Left lung (tissue), 10 donors: Measurements from ENCODE around the gene CD101. TPM values are rescaled to one million over a fixed set of nuclear protein-coding genes. Genes with fewer than 3 reads are reported as not detected.
A peak's percentile ranks its signal among the peaks of the same experiment; 100 is the strongest.

ENCODE experiments used
- ATAC-seq: fragments of 200-7000 bp; cut with Tn5 transposase; one replicate; pipeline ENCODE4 v1.9.1; 2020; ENCODE audit warnings: moderate library complexity
- DNase-seq, 4 donors: peaks; one replicate each; pipeline ENCODE4 v3.0.0-alpha.2; 2013 to 2020
- H3K27ac ChIP-seq, 2 donors: fragments of 200-600 bp; sonication (generic) in 1 of 2; one replicate each; pipeline versions ENCODE4 v1.5.0 to v1.8.0; 2020 to 2021
- H3K27me3 ChIP-seq, 2 donors: fragments of 200-600 bp; sonication (generic) in 1 of 2; one replicate each; pipeline versions ENCODE4 v1.5.0 to v1.8.0; 2020 to 2021
- H3K36me3 ChIP-seq, 2 donors: fragments of 200-600 bp; sonication (generic) in 1 of 2; one replicate each; pipeline versions ENCODE4 v1.5.0 to v1.8.0; 2020 to 2021
- H3K4me1 ChIP-seq, 2 donors: fragments of 200-600 bp; one replicate each; pipeline ENCODE4 v1.8.0; 2021
- H3K4me3 ChIP-seq, 2 donors: fragments of 200-600 bp; sonication (generic) in 1 of 2; one replicate each; pipeline versions ENCODE4 v1.5.0 to v1.8.0; 2020 to 2021; ENCODE audit warnings: mild to moderate bottlenecking in 1 of 2
- H3K9me3 ChIP-seq, 2 donors: fragments of 200-600 bp; sonication (generic) in 1 of 2; one replicate each; pipeline versions ENCODE4 v1.5.0 to v1.8.0; 2020 to 2021
- intact Hi-C, 2 donors: fragments of 100-400 bp; cut with DNase I; formaldehyde crosslinking; loops; one replicate each; pipeline versions ENCODE4 v1.11.2 to v1.14.2; 2022
- polyA plus RNA-seq, 6 donors: library from polyadenylated mRNA; unstranded; fragments of 120-200 nt; gene quantifications; one replicate each; pipeline ENCODE4 v1.2.1, GENCODE V29; 2013; ENCODE audit not compliant: insufficient read length in 6 of 6
- total RNA-seq, 2 donors: library from RNA; stranded (reverse); fragmentation: NEBNext Ultra II Directional; extraction: Animal tissue kit (Norgen Biotek cat#: 25700); gene quantifications; one replicate each; pipeline ENCODE4 v1.2.1, GENCODE V29; 2021
- TF ChIP-seq, protein P1 (sequence below), 2 donors: fragments of 200-600 bp; sonication (generic) in 1 of 2; IDR thresholded peaks; one replicate each; pipeline versions ENCODE4 v1.5.0 to v1.8.0; 2021; ENCODE audit warnings: antibody characterized with exemption in 2 of 2
- donor health status: DM: no; HTN: yes; CAD: no.
- donor health status: DM: no; HTN: no; CAD: no.

CD101 gene
- total and polyA plus RNA-seq, 8 donors, result 1.7 to 8.3 (median 2.5) TPM

DNA sequence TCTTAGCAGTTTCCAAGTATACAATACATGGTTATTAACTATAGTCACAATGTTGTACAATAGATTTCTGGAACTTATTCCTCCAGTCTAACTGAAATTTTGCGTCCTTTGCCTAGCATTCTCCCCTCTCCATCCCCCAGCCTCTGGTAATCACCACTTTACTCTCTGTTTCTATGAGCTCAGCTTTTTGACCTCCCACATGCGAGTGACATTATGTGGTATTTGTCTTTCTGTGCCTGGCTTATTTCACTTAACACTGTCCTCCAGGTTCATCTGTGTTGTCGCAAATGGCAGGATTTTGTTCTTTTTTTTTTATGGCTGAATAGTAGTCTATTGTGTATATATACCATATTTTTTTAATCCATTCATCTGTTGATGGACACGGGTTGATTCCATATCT, 43.9 kb upstream of the CD101 start:
- Histone ChIP-seq H3K27me3 (no peaks in the 10 kb centered on the region), H3K4me1 (peaks cover 0 to 1% of the 10 kb centered on the region in 2 donors), H3K27ac (no peak overlapping the region), H3K36me3 (no peaks in the 10 kb centered on the region), H3K4me3 (no peak overlapping the region), H3K9me3 (no peaks in the 10 kb centered on the region)
- intact Hi-C loops, result no loop called here
- TF ChIP-seq, protein P1, sequence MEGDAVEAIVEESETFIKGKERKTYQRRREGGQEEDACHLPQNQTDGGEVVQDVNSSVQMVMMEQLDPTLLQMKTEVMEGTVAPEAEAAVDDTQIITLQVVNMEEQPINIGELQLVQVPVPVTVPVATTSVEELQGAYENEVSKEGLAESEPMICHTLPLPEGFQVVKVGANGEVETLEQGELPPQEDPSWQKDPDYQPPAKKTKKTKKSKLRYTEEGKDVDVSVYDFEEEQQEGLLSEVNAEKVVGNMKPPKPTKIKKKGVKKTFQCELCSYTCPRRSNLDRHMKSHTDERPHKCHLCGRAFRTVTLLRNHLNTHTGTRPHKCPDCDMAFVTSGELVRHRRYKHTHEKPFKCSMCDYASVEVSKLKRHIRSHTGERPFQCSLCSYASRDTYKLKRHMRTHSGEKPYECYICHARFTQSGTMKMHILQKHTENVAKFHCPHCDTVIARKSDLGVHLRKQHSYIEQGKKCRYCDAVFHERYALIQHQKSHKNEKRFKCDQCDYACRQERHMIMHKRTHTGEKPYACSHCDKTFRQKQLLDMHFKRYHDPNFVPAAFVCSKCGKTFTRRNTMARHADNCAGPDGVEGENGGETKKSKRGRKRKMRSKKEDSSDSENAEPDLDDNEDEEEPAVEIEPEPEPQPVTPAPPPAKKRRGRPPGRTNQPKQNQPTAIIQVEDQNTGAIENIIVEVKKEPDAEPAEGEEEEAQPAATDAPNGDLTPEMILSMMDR (IDR thresholded peaks at IDR 0.05), result no peak
- DNase-seq (no peak), ATAC-seq (no peak)

DNA sequence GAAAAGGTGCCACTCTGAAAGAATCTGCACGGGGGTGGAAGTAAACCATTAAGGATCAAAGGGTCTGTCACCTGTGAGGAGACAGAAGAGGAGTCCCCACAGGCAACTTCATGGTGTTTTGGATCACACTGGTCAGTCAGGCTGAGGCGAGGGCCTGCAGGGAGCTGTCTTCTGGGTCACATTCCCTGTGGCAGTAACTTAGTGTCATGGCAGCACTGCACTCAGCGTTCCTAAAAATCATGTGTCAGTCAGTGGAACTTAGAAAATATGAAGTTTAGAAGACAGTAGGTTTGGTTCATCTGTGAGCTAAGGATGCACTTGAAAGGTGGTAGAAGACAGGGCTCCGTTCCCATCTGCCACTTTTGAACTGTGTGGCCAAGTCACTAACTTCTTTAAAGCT, 43.5 kb upstream of the CD101 start:
- H3K27me3 ChIP-seq, result no peaks in the 10 kb centered on the region
- ATAC-seq (no peak), DNase-seq (no peak)
- peaks cover 4 to 6% of the 10 kb centered on the region in 2 donors for H3K4me1 ChIP-seq
- no peaks in the 10 kb centered on the region for H3K36me3 ChIP-seq
- TF ChIP-seq, protein P1 (IDR thresholded peaks at IDR 0.05), result no peak
- no peak overlapping the region for H3K4me3 ChIP-seq
- no peak overlapping the region for H3K27ac ChIP-seq
- no peaks in the 10 kb centered on the region for H3K9me3 ChIP-seq
- intact Hi-C loops, result no loop called here

DNA sequence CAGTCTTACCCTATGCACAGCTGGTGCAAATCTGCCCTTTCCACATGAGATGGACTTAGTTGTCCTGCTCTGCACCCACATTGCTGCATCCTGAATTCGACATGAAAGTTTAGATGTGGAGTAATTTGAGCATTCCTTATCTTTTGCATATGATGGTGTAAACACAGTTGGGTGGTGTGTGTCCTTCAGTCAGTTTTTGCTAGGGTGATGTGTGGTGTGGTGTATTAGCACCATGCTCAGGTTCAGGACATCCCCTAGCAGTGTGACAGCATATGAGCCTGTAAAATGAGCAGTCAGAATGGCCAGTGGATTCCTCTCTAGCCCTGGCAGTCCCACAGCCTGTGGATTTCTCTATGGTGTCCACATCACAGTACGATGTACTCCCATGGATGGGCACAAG, 42.6 kb upstream of the CD101 start:
- no peaks in the 10 kb centered on the region for H3K27me3 ChIP-seq
- no peak for DNase-seq
- no peaks in the 10 kb centered on the region for H3K36me3 ChIP-seq
- intact Hi-C loops, result no loop called here
- peaks cover 6% of the 10 kb centered on the region in 2 donors for H3K4me1 ChIP-seq
- H3K9me3 ChIP-seq, result no peaks in the 10 kb centered on the region
- ATAC-seq, result no peak
- no peak overlapping the region for H3K4me3 ChIP-seq
- H3K27ac ChIP-seq, result no peak overlapping the region
- TF ChIP-seq, protein P1 (IDR thresholded peaks at IDR 0.05), result no peak

DNA sequence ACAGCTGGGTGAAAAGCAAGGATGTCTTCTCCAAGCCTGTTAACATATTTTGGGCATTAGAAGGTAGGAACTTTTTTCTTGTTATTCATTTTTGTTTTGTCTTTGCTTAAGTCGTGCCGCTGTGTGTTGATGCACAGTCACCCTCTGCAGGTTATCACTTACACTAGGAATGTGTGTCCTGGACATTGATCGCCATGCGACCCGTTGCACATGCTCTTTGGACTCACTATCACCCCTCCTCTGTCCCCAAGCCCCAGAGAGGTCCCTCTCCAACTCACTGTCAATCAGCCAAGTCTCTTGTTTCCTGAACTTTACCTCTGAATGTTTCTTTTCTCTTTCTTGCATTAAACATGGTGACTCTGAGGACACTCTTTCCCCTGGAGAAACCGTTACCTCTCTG, 40.0 kb upstream of the CD101 start:
- Histone ChIP-seq H3K27me3 (no peaks in the 10 kb centered on the region), H3K4me3 (no peak overlapping the region), H3K27ac (no peak overlapping the region), H3K9me3 (no peaks in the 10 kb centered on the region), H3K36me3 (no peaks in the 10 kb centered on the region), H3K4me1 (peaks cover 6% of the 10 kb centered on the region in 2 donors)
- ATAC-seq, result no peak
- intact Hi-C loops, result no loop called here
- TF ChIP-seq, protein P1 (IDR thresholded peaks at IDR 0.05), result no peak
- DNase-seq, result no peak

DNA sequence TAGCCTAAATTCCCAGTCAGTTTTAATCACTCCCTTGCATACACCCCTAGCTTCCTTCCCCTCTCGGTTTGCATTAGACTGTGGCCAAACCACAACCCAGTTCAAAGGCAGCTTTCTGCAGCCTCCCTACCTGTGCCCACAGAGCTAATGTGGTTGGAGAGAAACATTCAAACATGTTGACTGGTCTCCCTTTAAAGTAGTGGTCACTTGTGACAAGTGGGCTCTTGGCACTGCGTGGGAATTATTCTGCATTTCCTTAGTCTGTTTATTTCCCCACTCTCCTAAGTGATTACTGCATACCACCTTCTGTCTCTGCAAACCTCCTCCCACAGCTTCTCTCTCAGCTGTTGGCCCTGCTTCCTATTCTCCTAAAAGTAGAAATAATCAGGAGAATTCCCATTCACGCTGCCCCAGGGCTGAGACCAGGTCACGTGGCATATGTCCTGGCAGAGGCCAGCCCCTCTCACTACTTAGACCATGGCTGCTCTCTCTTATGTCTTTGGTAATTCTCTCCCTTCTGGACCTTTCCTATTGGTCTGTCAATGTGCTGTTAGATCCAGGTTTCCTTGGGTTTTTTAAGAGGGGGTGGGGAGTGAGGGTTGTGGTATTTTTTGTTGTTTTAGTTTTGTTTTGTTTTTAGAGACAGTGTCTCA, 38.4 kb upstream of the CD101 start:
- Histone ChIP-seq H3K27ac (no peak overlapping the region), H3K36me3 (no peaks in the 10 kb centered on the region), H3K4me1 (peaks cover 6% of the 10 kb centered on the region in 2 donors), H3K9me3 (no peaks in the 10 kb centered on the region), H3K27me3 (no peaks in the 10 kb centered on the region), H3K4me3 (no peak overlapping the region)
- DNase-seq (no peak), ATAC-seq (peak; percentile 88)
- intact Hi-C loops, result no loop called here
- TF ChIP-seq, protein P1 (IDR thresholded peaks at IDR 0.05), result no peak
